NCI-H2029 treated with DMSO at 0.1 percent for 48 hours (cell line): ENCODE data around the gene PBRM1.

ENCODE experiments used
- DNase-seq: peaks from one replicate; lab custom pipeline; 2025; lab: John Stamatoyannopoulos, UW

PBRM1 gene

DNA sequence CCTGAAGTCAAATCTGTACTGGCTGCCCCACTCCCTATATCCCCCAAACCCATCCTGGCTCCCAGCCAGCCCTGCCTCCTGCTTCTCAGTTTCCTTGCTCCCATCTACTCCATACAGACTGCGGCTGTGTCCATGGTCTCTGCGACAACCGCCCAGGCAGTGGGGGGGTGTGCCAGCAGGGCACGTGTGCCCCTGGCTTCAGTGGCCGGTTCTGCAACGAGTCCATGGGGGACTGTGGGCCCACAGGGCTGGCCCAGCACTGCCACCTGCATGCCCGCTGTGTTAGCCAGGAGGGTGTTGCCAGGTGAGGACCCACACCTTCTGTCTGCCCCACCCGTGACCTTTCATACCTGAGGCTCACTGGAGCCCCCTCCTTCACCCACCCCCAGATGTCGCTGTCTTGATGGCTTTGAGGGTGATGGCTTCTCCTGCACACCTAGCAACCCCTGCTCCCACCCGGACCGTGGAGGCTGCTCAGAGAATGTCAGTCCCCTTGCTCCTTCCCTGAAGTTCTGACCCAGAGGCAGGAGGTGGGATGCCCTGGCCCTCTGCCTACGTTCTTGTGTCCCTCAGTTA lies 175.9 kb downstream of the PBRM1 start:
- DNase-seq, result no peak

DNA sequence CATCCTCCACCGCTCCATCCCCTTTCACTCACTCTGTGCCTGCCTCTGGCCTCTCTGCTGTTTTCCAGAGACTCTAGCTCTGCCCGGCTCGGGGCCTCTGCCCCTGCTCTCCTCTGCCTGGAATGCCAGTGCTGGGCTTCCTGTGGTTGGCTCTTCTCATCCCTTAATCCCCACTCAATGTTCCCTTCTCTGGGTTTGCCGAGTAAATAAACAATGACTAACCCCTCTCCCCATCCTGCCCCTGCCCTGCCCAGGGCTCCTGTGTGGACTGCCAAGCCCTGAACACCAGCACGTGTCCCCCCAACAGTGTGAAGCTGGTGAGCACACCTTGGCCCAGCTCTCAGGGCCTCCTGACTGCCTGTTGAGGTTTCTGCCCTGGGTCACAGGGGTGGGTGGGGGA lies 178.4 kb downstream of the PBRM1 start:
- DNase-seq, result no peak

DNA sequence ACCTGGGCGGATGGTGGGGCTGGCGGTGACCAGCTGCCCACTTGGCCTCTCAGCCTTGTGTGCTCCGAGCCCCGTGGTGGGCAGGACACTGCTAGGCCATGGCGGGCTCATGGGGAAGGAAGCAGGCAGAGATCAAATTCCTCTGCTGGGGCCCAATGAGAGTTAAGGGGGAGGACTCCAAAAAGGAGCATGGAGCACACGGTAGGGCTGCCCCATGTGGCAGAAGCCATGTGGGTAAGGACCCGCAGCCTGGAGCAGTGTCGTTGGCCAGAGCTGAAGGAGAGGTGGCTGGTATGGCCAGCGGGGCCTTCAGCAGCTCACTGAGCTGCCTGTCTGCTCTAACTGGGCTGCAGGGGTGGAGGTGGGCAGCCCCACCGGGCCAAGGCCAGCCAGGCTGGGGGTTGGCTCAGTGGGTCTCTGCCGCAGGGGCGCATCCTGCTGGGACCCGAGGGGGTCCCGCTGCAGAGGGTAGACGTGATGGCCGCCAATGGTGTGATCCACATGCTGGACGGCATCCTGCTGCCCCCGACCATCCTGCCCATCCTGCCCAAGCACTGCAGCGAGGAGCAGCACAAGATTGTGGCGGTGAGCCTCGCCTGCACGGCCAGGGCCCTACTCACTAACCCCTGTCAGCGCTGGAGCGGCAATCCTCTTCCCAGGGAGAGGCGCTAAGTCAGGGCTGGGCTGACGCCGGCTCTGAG lies 179.3 kb downstream of the PBRM1 start:
- DNase-seq, result no peak

DNA sequence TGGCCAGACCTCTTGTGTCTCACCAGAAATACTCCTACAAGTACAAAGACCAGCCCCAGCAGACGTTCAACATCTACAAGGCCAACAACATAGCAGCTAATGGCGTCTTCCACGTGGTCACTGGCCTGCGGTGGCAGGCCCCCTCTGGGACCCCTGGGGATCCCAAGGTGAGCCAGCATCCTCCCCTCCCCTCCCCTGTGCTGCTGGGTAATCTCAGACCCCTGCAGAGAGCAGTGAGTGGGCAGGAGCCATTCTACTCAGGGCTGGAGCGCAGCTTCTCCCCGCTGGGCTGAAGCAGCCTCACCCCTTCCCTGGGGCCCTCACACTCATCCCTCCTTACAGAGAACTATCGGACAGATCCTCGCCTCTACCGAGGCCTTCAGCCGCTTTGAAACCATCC lies 180.7 kb downstream of the PBRM1 start:
- no peak for DNase-seq

DNA sequence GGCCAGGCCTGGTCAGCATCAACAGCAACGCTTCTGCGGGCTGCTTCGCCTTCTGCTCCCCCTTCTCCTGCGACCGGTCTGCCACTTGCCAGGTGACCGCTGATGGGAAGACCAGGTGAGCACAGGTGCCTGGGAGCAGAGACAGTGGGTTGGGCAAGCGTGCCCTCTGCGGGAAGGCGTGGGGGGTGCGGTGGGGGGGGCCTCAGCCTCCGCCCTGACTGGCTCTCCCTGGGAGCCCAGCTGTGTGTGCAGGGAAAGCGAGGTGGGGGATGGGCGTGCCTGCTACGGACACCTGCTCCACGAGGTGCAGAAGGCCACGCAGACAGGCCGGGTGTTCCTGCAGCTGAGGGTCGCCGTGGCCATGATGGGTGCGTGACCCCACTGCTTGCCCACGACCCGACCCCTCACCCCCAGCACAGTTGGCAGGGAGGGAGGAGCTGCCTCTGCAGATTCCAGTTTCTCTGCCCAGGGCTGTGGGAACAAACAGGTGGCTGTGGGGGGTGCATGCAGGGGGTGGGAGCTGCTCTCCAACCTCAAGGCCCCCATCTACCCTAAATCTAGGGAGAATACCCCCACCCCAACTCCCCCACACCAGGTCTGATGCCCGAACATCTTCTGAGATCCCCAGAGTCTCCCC lies 181.8 kb downstream of the PBRM1 start:
- no peak for DNase-seq

DNA sequence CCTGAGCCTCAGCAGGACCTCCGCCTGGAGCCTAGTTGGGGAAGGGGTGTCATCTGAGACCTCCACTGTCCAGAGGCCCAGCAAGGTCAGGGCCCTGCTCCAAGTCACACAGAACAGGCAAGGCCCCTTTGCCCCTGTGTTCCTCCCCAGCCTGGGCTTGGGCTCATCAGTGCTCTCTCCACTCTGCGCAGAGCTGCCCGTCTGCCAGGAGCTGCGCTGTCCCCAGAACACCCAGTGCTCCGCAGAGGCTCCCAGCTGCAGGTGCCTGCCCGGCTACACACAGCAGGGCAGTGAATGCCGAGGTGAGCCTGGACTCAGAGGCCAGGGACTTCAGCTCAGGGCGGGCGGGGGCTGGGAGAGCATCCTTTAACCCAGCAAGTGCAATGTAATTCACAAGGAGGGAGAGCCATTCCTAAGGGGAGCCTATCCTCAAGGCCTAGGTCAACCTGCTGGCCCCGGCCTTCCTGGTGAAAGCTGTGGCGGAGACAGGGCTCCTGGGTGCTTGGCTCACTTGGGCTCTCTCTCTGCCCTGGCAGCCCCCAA lies 182.8 kb downstream of the PBRM1 start:
- DNase-seq, result no peak

DNA sequence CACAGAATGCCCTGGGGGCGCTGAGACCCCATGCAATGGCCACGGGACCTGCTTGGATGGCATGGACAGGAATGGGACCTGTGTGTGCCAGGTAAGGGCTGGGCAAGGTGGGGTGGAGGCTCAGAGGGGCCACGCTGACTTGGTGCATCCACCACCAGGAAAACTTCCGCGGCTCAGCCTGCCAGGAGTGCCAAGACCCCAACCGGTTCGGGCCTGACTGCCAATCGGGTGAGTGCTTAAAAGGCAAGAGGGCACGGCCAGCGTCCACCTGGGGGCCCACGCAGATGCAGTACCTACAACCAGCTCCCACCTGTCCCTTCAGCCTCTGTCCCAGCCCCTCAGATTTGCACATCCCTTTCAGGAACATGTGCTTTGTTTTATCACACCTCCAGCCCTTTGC lies 183.7 kb downstream of the PBRM1 start:
- DNase-seq, result no peak

DNA sequence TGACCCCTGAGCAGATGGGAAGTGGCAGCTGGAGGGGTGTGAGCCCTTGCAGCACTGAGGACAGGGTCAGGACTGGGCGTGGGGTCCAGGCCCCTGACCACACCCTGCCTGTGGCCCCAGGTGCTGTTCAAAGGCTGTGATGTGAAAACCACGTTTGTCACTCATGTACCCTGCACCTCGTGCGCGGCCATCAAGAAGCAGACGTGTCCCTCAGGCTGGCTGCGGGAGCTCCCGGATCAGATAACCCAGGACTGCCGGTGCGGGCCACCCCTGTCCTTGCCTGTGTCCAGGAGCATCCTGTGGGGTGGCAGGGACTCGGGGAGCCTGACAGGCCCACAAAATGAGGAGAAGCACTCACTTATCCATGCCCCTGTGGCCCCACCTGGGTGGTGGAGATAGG lies 184.7 kb downstream of the PBRM1 start:
- no peak for DNase-seq

DNA sequence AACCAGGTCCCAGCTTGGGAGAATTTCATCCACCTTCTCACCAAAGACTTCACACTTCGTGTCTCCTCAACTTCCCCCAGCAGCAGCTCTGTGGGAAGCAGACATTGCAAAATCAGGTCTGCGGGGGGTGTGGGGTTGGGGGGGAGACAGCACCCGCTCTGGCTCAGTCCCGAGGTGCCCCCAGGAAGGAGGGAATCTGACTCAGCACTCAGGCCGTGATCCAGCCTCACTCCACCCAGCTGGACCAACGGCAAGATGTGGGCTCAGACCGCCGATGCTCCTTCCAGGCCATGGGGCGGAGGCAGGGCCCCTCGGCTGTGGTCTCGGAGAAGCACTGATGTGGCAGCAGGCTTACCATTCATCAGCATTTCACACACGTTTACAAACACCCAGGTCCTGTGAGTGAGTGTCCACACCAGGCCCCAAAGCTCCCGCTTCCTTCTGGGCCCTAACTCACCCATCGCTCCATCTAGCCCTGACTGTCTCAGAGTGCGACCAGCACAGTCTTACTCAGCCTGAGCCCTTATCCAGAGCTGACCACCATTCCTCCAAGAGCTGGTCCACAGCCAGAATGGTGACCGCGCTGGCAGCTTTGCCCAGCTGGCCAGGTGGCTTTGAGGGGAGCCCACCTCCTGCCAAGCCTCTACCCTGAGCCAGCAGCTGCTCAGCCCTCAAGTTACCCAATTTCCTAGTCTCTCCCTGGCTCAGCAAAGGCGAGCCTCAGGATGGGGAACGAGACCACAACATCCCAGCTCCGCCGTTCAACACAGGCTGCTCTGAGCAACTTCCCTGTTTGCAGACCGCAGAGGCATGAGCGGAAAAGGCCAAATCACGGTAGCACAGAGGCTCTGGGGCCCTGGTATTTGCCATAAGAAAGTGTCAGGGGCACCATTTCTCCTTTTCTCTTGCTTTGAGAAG lies 187.3 kb downstream of the PBRM1 start:
- DNase-seq, result no peak

DNA sequence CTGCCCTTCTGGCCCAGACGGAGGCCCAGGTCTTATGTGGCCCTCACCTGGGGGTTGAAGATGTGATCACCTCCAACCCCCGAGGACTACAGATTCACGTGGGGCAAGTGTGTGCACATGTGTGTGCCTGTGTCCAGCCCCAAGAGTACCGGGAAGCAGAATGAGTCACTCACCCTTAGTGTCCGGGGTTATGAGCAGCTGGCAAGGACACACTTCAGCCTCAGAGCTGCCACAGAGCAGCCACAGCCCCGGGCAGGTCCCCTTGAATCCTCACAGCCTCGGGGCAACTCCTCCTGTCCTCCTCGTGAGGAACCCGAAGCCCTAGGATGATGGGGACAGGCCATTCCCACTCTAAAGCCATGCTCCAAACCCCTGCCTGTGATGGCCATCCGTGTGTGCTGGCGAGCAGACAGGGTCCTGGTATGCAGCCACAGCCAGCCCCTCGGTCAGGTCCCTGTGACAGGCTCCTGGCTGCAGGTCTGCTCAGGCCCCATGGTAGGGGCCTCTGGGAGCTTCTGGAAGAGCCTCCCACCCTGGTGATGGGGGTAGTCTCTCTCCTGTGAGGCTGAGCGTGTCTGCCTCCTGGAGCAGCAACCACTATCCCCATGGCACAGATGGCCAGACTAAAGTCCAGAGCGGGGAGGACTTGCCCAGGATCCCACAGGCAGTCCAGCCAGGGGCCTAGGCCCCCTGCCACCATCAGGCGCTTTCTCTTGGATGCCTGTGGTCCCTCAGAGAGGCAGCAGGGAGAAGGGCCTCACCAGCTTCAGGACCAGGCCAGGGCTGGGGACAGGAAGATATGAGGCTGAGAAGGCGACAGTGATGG lies 189.7 kb downstream of the PBRM1 start:
- no peak for DNase-seq
